ENCODE data around the gene APOA1.

Gene APOA1

DNA sequence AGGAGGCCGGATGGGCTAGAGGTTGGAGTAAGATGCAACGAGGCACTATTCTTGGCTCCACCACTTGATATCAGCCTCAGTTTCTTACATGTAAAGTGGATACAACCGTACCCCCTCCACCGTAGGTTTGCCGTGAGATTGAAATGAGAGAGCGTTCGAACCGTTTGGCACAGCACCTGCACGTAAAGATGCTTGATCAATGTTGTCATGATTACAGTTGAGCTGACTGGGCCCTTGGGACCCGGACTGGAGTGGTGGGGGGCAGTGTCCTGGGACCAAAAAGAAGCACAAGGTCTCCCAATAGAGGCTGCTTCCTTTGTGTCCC, 4.0 kb downstream of the APOA1 start:
- DNase-seq, result no peak

DNA sequence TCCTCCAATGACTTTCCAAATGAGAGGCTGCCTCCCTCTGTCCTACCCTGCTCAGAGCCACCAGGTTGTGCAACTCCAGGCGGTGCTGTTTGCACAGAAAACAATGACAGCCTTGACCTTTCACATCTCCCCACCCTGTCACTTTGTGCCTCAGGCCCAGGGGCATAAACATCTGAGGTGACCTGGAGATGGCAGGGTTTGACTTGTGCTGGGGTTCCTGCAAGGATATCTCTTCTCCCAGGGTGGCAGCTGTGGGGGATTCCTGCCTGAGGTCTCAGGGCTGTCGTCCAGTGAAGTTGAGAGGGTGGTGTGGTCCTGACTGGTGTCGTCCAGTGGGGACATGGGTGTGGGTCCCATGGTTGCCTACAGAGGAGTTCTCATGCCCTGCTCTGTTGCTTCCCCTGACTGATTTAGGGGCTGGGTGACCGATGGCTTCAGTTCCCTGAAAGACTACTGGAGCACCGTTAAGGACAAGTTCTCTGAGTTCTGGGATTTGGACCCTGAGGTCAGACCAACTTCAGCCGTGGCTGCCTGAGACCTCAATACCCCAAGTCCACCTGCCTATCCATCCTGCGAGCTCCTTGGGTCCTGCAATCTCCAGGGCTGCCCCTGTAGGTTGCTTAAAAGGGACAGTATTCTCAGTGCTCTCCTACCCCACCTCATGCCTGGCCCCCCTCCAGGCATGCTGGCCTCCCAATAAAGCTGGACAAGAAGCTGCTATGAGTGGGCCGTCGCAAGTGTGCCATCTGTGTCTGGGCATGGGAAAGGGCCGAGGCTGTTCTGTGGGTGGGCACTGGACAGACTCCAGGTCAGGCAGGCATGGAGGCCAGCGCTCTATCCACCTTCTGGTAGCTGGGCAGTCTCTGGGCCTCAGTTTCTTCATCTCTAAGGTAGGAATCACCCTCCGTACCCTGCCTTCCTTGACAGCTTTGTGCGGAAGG, 4.8 kb downstream of the APOA1 start:
- DNase-seq, result no peak

DNA sequence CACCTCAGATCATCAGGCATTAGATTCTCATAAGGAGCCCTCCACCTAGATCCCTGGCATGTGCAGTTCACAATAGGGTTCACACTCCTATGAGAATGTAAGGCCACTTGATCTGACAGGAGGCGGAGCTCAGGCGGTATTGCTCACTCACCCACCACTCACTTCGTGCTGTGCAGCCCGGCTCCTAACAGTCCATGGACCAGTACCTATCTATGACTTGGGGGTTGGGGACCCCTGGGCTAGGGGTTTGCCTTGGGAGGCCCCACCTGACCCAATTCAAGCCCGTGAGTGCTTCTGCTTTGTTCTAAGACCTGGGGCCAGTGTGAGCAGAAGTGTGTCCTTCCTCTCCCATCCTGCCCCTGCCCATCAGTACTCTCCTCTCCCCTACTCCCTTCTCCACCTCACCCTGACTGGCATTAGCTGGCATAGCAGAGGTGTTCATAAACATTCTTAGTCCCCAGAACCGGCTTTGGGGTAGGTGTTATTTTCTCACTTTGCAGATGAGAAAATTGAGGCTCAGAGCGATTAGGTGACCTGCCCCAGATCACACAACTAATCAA, 5.6 kb downstream of the APOA1 start:
- DNase-seq, result no peak

DNA sequence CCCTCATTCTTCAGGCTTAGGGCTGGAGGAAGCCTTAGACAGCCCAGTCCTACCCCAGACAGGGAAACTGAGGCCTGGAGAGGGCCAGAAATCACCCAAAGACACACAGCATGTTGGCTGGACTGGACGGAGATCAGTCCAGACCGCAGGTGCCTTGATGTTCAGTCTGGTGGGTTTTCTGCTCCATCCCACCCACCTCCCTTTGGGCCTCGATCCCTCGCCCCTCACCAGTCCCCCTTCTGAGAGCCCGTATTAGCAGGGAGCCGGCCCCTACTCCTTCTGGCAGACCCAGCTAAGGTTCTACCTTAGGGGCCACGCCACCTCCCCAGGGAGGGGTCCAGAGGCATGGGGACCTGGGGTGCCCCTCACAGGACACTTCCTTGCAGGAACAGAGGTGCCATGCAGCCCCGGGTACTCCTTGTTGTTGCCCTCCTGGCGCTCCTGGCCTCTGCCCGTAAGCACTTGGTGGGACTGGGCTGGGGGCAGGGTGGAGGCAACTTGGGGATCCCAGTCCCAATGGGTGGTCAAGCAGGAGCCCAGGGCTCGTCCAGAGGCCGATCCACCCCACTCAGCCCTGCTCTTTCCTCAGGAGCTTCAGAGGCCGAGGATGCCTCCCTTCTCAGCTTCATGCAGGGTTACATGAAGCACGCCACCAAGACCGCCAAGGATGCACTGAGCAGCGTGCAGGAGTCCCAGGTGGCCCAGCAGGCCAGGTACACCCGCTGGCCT, 7.1 kb downstream of the APOA1 start:
- no peak for DNase-seq

DNA sequence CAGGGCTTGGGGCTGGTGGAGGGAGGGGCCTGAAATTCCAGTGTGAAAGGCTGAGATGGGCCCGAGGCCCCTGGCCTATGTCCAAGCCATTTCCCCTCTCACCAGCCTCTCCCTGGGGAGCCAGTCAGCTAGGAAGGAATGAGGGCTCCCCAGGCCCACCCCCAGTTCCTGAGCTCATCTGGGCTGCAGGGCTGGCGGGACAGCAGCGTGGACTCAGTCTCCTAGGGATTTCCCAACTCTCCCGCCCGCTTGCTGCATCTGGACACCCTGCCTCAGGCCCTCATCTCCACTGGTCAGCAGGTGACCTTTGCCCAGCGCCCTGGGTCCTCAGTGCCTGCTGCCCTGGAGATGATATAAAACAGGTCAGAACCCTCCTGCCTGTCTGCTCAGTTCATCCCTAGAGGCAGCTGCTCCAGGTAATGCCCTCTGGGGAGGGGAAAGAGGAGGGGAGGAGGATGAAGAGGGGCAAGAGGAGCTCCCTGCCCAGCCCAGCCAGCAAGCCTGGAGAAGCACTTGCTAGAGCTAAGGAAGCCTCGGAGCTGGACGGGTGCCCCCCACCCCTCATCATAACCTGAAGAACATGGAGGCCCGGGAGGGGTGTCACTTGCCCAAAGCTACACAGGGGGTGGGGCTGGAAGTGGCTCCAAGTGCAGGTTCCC, 7.8 kb downstream of the APOA1 start, which contains the start of gene APOC3:
APOC3 (plus strand) TSS at position 383 of the 659 bp plus-strand sequence. CDS start 676 bp downstream, outside the sequence.
- DNase-seq, result no peak

DNA sequence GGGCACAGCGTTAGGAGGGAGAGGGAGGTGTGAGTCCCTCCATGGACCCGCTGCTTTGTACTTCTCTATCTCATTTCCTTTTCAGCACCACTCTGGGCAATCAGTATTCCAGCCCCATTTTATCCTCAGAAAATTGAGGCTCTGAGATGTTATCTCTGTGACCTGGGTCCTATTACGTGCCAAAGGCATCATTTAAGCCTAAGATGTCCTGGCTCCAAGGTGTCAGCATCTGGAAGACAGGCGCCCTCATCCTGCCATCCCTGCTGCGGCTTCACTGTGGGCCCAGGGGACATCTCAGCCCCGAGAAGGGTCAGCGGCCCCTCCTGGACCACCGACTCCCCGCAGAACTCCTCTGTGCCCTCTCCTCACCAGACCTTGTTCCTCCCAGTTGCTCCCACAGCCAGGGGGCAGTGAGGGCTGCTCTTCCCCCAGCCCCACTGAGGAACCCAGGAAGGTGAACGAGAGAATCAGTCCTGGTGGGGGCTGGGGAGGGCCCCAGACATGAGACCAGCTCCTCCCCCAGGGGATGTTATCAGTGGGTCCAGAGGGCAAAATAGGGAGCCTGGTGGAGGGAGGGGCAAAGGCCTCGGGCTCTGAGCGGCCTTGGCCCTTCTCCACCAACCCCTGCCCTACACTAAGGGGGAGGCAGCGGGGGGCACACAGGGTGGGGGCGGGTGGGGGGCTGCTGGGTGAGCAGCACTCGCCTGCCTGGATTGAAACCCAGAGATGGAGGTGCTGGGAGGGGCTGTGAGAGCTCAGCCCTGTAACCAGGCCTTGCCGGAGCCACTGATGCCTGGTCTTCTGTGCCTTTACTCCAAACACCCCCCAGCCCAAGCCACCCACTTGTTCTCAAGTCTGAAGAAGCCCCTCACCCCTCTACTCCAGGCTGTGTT, 8.5 kb downstream of the APOA1 start:
- no peak for DNase-seq

DNA sequence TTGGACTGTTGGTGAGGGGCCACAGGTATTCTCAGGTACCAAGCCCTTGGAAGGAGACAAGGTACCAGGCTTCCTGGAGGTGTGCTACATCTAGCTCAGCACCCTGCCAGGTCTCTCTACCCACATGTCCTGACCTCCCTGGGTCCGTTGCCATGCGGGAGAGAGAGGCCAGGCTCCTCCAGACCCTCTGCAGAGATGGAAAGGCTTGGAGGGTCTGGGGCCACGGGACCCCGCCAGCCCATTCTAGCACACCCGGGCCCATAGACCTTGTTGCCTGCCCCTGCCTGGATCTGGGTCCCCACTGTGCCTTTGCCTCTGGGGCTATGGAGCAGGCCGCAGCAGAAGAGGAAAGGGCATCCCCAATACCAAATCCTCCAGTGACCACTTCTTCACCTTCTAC, 10.0 kb downstream of the APOA1 start:
- no peak for DNase-seq

DNA sequence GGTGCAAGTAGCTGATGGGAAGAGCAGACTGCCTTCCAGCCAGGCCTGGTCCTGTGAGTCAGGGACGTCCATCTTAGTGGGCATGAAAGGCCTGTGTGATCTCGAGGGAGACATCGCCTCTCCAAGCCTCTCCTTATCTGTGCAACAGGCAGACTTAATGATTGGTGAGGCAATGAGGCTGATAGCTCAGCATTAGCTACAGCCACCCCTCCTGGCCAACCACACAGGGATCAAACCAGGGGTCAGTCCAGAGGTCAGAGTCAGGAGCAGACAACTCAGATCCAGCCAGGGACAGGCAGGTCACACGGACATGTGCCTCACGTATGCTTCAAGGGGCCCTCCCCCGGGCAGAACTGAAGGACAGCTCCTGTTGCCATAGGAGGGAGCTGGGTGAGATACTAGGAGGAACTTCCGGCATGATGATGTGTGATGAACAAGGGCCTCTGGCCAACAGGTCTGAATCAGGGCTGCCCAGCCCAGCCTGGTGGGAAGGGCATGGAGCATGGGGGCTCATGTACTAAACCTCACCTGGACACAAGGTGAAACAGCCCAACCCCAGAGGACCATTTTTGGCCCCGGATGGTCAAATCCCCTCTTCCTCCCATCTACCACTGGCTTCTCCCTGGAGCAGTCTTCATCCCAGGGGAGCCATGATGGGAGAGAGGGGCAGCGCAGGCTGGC, 10.5 kb downstream of the APOA1 start:
- no peak for DNase-seq

DNA sequence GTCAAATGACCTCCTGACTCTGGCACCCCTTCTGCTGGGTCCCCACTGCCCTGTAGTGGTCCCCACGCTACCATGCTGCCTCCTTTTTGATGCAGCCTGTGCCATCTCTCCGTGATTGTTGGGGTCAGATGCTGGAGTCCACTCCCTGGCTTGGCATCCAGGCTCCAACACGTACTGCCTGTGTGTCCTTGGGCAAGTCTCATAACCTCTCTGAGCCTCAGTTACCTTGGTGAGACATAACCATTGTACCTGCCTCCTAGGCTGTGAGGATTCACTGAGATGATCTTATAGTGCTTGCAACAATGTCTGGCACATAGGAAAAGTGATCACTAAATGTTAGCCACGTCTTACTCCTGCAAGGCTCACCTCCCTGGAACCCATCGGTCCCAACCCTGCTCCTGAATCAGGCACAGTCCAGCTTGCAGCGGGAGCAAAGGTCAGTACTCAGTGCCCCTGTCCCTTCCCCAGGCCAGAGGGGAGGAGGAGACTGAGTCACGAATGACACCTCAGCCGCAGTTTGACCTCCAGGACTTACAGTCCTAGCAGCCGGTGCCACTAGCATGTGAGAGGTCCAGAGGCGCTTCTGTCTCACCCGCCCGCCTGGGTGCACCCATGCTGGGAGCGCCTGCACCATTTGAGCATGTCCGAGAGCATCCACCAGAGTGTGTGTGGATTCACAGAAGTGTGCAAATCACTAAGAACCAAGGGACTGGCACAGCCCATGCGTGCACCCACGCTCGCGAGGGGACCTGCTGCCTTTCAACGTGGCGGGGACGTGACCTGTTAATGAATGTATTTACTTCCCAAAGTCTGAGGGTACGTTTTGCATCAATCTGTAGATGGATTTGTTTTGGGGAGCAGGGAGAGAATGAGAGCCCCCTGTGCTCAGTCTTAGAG, 11.3 kb downstream of the APOA1 start:
- DNase-seq, result no peak

DNA sequence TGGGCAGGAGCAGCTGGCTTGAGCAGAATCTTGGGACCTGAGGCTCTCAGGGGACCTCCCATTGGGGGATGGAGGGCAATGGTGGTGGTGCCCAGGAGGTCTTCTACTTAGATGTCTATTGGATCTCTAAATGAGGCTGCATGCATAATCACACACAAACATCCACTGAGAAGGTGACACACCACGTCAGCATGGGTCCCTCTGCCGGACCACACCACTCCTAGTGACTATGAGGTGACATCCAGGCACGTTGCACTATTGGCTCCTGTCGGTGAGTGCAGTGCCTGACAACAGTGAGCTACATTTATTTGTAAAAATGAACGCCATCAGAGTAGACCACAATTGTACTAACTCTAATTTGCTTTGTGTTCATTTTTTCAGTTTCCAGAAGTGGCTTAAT, 12.0 kb downstream of the APOA1 start:
- no peak for DNase-seq

DNA sequence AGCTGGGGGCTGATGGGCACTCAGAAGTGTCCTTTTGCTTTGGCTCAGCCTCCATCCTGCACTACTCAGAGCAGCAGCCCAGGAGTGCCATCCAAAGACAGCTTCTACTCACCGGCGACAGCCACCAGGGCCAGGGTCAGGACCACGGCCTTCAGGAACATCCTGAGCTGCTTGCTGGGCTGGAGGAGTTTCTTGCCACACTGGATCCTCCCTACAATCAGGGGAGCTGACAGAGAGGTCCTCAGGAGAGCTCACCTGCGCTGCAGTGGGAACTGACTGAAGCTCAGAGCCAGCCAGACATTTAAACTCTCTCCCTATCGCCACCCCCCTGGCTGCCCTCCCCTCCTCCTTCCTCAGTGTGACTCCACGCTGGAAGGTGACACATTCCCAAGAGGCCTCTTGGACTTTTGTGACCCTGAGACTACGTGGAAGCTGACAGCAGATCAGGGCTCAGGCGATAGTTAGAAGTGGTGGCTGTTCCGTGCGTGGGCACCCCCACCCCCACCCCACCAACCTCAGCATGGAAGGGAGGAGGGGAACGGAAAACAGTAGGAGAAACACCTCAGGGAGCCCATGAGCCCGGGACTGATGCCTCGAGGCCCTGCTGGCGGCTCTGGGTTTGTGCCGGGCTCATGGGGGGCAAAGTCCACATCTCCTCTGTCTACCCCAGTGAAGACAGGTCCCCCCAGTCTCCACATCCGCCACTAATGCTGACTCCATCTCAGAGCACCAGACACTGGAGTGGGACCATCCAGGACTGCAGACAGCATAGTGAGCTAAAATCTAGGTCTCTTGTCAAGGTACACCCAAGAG, 14.2 kb downstream of the APOA1 start, which contains the start of gene APOA4:
APOA4 (minus strand) TSS at position 274 of the 813 bp plus-strand sequence; CDS start at position 161, 113 bp downstream.
- DNase-seq, result no peak

DNA sequence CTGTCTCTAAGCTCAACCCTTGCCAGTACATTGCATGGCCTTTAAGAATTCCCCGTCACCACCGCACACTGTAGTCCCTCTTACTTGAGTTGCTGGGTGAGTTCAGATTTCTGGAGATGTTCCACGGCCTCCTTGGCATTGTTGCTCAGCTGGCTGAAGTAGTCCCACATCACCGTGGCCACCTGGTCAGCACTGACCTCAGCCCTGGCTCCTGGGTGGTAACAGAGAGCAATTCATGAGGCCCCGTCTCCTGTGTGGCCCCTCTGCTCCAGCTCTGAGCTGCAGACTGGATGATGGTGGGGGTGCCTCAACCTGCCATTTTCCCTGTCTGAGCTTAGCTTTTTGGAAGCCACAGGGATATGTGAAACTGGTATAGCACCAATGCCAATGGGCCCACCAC, 14.8 kb downstream of the APOA1 start:
- DNase-seq, result no peak

DNA sequence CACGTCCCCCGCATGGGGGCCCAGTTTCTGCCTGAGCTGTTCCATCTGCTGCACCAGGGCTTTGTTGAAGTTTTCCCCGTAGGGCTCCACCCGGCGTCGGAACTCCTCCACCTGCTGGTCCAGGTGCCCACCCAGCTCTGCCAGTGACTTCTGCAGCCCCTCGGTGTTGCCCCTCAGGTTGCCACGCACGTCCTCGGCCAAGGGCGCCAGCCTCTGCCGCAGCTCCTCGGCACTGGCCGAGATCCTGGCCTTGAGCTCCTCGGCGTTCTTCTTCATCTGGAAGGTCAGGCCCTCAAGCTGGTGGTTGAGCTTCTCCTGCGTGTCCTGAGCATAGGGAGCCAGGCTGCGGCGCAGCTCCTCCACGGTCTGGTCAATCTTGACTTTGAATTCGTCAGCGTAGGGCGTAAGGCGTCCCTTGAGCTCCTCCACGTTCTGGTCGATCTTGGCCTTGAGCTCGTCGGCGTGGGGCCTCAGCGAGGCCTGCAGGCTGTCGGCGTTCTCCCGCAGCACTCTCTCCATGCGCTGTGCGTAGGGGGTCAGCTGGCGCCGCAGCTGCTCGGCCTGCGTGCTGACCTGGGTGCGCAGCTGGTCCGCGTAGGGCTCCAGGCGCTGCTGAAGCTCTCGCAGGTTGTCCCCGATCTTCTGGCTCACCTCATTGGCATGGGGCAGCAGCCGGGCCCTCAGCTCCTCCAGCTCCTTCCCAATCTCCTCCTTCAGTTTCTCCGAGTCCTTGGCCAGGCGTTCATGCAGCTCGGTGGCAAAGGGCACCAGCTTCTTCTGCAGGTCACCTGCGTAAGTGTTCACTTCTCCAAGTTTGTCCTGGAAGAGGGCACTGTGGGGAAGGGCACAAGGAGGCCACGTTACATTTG, 16.1 kb downstream of the APOA1 start:
- no peak for DNase-seq

DNA sequence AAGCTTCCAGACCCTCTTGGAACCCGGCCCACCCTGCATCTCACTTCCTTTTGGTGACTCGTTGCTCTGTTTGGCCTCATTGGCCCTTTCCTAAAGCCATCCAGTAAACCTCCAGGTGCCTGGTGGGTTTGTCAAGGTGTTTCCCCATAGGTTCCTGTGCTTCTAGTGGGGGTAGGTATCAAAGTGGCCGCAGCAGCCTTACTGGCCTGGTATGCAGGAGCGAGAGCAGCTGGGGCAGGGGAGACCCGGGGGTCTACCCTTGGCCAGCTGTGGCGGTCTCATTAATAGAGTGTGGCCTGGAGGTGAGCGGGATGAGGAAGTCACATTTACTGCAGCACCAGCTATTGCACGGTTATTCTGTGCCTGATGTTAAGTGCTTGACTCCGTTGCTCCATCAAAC, 18.4 kb downstream of the APOA1 start:
- no peak for DNase-seq

DNA sequence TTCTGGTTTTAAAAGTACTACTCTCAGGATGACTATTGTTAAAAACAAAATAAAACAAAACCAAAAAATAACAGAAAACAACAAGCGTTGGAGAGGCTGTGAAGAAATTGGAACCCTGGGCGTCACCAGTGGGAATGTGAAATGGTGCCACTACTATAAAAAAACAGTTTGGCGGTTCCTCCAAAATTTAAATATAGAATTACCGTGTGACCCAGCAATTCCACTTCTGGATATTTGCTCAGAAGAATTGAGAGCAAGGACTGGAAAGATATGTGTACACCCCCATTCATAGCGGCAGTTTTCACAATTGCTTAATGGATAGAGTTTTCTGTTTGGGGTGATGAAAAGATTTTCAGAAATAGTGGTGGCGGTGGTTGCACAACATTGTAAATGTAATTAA, 22.9 kb downstream of the APOA1 start:
- DNase-seq, result no peak

DNA sequence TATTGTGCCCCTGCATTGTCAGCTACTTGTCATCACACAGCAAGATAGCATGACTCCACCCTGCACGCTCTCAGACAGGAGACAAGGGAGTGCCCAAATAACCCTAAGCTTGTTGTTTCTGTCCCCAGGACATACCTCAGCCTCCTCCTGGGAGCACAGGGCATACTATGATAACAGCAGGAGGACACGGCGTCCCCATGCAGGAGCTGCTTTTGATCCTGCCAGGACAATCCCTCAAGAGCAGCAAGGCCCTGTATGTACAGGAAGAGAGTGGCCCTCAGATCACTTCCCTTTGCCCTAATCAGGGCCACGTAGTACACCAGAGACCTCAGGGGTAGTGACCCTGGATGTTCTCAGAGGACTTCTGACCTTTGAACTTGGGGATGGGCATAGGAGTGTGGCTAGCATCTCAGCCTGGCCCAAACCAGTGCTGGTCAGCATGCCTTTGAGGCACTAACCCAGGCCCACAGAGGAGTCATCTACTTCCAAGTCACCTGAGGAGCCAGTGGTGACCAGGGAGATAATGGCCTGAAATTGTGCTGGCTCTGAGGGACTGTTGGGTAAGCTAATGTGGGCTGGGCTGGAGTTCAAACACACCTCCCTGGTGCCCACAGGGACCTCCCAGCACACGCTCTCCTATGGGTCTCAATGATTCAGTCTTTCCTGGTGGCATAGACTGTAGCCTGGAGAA, 23.5 kb downstream of the APOA1 start:
- no peak for DNase-seq

DNA sequence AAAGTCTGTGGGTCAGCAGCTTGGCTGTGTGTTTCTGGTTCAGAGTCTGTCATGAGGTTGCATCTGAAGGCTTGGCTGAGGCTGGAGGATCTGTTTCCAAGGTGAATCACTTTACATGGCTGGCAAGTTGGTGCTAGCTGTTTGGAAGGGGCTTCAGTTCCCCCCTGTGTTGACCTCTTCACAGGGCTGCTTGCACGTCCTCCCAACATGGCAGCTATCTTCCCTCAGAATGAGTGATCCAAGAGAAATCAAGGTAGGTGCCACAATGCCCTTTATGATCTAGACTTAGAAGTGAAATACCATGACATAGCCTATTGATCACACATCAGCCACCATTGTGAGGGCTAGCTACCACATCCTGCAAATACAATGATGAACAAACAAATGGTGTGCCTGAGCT, 24.3 kb downstream of the APOA1 start:
- DNase-seq, result no peak

DNA sequence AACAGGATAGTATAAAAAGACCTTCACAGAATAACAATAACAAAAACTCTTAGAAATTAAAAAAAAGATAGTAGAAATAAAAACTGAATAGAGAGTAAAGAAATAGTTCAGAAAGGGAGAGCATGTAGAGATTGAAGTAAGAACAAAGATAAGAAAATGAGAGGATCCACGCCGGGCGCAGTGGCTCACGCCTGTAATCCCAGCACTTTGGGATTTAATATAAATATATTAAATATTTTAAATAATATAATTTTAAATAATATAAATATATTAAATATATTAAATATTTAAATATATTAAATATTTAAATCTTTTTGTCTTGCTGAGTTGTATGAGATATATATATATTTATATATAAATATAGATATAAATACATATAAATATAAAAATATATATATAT, 25.3 kb downstream of the APOA1 start:
- DNase-seq, result no peak
